NCI-H2029 (cell line): ENCODE results near the gene PTPRO.

Experiments used
- DNase-seq: peaks from one replicate; lab custom pipeline; 2025; lab: John Stamatoyannopoulos, UW

Gene PTPRO

DNA sequence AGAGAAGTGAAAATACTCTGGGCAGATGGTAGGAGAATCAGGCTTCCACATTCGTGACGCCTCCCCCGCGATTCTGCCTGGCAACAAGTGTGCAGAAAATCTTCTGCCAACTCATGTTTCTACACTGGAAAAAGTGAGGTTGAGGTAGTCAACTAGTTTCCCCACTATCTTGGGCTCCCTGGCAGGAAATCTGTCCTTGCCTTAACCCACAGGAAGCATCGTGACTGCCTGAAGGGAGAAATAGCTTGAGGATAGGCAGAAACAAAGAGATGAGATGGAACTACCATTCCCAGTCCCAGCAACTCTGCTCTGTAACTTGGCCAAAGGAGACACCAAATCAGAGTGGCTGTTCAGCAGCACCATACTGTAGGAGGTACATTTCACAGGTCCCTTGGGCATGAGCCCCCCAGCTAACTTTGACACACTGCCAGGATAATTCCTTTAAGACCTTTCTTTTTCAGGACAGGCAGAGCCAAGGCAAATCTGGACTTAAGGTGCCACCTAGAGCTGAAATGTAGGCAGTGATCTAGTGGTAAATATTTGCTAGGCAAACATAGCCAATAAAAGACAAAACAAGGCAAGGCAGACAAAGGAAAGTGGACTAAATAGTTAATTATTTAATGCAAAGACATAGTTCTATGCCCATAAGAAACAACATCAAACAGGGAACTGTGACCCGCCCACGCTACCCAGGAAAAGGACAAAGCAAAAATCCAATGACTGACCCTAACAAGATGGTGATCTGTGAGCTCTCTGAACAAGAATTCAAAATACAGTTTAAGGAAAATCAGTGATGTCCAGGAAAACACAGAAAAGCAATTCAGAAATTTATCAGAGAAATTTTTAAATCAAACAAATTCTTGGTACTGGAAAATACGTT, 205.1 kb downstream of the PTPRO start:
- no peak for DNase-seq

DNA sequence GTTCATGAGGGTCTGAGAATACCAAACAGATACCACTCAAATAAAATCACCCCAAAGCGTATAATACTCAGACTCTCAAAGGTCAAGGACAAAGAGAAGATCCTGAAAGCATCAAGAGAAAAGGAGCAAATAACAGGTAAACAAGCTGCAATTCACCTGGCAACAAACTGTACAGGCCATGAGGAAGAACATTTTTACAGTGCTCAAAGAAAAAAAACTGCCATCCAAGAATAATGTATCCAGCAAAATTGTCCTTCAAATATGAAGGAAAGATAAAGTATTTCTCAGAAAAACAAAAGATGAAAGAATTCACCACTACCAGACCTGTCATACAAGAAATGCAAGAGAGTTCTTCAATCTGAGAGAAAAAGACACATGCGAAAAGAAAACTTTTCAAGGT, 206.4 kb downstream of the PTPRO start:
- DNase-seq = no peak

DNA sequence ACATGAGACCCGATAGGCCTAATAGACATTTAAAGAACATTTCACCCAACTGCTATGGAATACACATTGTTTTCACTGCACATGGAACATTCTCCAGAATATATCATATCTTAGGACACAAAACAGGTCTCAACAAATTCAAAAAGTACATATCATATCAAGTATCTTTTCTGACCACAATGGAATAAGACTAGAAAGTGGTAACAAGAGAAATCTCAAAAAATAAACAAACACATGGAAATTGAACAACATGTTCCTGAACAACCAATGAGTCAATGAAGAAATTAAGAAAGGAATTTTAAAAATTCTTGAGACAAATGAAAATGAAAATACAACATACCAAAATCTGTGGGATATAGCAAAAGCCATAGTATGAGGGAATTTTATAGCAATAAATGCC, 208.1 kb downstream of the PTPRO start:
- no peak for DNase-seq

DNA sequence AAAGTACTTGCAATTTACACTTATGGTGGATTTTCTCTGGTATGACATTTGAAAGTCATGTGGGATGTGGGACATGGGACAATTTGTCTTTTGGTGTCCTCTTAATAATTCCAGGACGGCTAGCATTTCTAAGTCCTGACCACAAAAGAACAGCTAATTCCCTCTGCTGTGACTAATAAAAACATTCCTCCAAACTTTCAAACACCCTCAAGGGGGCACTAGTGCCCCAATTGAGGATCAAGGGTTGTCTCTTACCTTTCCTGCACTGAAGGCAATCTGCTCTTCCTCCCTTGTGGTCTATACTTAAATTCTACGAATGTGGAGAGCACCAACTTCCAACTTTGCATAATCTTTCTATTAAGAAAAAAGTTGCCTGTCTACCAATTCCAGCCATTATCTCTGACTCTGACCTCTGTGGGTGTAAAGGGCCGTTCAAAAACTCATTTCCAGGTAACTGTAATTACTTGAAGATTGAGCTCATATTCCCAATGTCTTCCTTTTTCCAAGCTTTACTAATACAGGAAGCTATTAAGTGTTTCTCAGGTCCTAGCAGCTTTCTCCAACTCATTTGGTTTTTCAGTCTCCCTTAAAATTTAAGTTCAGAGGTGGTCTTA, 210.2 kb downstream of the PTPRO start:
- DNase-seq = no peak

DNA sequence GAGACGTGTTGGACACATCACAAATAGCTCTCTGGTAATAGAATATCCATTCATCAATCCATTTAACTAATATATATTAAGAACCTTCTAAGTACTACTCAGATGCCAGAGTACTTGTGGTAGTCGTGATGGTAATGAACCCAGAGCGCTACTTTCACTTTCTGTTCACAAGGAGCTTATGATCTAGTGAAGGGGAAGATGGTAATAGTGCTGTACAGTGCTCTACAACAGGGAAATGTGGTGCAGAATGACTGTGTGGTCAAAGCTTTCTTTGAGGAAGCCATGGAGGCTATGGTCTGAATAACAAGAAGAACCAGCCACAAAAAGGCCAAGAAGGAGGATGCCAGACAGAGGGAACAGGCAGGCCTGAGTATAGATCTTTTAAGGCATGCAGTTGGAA, 212.0 kb downstream of the PTPRO start:
- DNase-seq = no peak

DNA sequence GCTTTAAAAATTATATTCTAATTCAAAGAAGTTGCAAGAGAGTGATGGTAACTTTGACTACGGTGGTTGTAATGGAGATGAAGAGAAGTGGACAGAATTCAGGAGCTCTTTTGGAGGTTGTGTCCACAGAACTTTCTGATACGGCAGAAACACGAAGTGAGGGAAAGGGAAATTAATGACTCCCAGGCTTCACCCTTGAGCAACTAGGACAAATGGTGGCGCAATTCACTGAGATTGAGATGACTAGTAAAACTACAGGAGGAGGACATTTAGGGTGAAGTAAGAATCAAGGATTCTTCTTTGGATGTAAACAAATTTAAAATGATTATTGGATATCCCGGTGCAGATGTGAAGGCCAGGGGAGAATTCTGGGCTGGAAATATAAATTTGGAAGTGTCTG, 212.6 kb downstream of the PTPRO start:
- DNase-seq = no peak

DNA sequence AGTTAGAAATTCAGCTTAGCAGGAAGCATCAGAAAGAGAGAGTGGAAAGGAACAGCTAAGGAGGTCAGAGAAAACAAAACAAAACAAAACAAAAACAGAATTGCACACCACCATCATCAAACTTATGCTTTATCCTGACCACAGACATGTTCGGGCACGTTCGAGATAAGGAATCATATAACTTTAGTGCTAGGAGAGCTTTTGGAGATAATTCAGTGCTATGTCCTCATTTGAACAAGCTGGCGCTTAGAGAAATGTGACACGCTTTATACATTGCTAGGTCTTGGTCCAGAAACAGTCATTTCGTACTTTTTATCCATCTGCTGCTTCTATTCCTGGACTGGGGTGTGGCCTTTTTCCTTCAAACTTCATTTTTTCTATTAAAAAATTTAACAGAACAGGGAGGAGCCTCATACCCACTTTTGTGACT, 213.1 kb downstream of the PTPRO start:
- DNase-seq = no peak

DNA sequence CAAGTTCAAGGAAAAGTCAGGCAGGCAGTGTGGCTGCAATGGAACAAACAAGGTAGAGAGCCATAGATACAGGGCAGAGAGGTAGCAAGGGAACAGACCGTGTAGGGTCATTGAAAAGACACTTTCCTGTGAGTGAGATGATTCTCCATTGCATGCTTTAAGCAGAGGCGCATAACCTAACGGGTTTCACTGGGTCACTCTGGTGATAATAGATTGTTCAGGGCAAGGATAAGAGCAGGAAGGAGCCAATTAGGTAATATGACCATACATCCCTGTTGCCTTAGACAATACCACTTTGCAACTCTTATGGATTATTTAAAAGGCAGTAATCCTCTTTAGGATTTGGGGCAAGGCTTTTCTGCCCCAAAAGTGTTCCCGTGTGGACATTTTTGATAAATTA, 214.1 kb downstream of the PTPRO start:
- DNase-seq = no peak

DNA sequence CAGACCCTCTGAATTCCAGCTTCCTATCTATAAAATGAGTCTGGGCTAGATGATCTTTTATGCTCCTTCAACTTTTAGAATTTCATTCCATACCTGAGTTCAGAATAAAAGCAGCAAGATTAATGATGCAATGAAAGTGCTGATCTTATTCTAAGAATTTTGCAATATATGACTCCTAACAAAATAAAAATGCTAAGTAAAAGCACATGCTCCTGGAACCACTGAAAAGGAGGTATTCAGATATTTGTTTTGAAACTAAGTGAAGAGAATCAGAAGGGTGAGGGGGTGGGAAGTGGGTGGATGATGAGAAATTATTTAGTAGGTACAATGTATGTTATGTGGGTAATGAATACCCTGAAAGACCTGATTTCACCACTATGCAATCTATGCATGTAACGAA, 216.6 kb downstream of the PTPRO start:
- no peak for DNase-seq

DNA sequence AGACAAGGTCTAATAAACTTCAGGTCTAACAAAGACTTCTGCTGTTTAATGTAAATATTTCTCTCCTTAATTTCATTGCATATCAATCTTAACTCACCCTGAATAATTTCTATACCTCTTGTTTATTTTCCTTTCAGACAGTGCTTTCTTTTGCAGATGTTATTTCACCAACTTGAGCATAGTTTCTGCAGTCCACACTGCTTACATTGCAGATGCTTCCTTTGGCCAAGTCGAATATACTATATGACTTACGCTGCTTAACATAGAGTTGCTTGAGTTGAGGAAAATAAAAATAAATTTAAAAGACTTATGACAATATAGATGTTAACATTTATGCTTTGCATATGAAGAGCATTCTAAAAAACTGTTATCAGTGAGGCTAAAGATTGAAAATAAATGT, 217.7 kb downstream of the PTPRO start:
- DNase-seq = no peak

DNA sequence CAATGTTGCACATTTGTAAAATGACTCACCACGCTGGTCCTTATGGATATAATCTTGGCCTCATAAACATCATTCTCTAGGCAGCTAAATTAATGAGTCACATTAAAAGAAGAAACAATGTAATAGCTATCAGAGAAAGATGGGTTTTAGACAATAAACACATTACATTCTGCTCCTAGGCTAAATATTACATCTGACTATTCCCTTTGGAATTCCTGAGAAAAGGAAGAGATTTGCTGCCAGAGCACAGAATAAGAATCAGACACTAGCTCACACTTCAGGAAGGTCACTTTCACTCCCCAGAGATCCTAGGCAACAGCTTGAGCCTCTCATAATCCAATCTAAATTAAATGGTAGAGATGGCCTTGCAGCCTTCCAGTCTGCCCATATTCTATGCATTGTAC, 218.2 kb downstream of the PTPRO start:
- DNase-seq = no peak

DNA sequence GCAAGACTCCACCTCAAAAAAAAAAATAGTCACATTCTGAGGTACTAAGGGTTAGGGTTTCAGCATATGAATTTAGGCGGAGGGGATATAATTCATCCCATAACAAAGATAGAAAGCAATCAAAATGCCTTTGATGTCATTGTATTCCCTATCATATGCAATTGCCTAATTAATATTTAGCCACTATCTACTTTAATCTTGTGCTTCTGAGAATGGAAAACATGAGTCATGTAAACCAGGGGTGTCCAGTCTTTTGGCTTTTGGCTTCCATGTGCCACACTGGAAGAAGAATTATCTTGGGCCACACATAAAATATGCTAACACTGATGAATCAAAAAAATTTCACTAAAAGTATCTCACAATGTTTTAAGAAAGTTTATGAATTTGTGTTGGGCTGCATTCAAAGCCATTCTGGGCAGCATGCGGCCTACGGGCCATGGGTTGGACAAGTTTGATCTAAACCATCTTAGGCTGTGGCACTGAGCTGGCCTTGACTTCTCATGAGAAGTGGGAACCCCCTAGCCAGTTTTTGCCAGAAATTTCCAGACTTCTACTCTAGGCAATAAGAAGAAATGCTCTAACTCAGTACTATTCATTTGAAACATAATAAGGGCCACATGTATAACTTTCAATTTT, 219.8 kb downstream of the PTPRO start:
- DNase-seq = no peak

DNA sequence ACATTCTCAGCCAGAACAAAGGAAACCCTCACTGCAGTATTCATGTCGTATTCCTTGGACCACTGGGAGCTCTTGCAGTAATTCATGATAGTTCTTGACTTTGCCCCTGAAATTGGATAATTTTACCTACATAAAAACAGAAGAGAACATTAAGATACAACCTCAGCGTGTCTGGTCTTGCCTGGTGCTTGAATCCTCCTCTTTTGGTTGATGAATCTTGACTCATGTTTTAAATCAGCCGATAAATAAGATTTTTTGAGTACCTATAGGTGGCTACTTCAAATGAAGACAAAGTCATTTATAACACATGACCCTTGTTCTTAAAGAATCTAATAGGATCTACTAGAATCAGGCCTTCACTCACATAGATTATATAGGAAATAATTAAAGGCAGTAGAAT, 221.0 kb downstream of the PTPRO start:
- DNase-seq = no peak

DNA sequence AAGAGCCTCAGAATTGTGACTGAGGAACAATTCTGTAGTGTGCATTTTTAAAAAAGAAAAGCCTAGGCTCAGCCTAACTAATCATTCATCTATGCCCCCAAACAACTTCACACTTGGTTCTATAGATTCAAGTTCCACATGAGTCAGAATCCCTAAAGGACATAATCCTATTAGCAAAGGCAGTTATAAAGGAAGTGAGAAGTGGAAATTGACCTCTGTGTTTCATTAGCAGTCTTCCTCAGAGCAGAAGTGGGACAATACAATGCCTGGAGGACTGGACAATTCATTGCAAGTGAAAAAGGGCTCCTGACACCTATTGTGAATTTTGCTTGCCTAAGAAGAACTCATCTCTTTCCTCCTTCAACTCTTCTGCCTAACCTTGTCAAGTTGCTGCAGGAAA, 222.3 kb downstream of the PTPRO start:
- DNase-seq = no peak

DNA sequence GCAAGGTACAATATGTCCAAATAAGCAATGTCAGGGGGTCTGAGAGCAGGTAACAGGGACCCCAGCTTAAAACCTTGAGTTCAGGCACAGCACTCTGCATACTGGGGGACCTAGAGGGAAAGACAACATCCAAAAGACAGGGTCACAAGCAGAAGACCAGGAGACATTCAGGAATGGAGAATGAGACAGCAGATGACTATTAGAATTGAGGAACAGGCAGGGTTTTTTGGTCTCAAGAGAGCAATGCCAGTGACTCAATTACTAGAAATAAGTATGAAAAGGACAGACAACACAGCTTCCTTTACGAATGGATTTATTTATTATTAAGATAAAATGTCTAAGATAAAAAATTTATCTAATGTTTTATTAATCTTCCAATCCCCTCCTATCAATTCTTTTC, 223.0 kb downstream of the PTPRO start:
- no peak for DNase-seq

DNA sequence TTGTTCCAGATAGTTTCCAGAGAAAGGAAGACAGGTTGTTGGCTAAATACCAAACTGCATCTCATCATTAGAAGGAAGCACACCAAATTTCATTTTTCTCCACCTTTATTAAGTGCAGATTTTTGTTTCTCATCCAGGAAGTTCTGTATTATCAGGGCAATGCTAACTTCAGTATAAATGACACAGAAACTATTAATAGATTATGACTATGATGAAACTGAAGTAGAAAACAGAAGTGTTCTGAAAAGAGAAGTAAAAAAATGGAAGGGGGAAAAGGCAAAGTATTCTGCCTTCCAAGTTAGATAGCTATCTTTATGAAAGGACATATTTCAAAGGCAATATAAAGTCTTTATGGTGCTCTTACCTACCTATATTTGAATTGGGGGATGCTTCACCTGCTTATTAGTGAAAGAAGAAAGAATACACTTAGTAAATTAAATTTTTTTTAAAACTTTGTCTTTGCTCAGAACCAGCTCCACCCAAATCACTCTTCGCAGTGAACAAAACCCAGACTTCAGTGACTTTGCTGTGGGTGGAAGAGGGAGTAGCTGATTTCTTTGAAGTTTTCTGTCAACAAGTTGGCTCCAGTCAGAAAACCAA, 223.9 kb downstream of the PTPRO start:
- no peak for DNase-seq

DNA sequence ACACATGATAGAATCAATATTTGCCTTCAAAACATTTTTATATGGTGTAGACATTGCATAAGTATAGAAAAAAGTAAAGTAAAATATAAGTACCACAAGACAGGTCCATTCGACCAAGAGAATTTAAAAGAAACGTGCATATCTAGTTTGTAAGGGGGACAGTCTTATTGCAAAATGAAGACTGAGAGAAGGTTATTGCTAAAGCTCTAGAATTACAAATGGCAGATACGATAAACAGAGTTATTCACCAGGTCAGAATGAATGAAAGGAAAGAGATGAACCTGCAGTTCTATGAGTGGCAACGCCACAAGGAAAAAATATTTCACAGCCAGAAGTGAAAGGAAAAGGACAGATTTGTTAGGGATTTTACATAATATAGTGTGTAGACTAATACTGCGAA, 224.8 kb downstream of the PTPRO start:
- no peak for DNase-seq

DNA sequence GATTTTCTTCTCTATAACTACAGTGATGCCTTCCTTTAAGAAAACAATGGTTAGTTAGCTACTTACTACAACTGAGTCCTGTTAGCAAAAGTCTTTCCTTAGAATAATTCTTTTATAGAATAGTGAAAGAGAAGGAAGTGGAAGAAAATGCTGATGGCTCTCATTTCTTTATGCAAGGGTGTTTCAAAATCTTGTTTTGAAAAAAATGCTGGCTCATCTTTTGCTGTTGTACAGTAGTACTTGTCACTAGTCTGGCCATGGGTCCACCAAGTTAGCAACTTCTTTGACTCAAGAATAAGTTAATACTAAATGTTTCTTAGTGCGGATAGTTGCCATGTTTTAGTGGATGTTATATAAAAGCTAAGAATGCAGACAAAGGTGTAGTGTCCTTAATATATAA, 225.4 kb downstream of the PTPRO start:
- DNase-seq = no peak

DNA sequence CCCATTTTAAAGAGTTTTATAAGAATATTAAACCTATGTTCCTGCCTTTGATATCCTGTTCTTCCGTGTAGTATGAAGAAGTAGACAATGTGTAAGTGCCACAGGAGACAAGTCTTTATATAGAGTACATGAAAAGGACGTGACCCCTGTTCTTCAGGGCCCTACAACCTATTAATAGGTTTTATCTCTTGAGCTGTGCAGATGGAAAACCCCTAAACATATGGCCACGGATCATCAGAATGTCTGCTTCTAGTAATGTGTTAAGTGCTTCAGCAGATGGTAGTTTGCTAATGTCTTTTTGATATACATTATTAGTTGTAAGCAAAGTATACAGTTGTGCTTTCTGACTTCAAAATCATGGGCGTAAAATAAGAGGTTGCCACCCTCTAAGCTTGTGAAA, 228.5 kb downstream of the PTPRO start:
- no peak for DNase-seq

DNA sequence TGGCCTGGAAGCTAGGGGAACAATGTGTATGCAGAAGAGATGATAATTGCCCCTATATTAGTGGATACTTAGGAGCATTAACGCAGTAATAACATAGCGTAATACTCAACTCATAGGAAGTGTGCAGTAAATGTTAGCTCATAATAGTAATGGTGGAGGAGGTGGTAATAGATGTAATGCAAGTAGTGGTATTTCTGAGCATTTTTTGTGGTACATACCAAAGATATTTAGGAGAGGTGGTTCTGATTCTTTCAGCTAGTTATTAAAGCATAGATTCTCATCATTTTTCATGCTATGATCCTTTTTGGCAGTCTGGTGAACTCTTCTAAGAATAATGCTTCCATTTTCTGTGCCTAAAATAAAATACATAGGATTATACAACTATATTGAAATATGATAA, 233.1 kb downstream of the PTPRO start:
- DNase-seq = no peak

DNA sequence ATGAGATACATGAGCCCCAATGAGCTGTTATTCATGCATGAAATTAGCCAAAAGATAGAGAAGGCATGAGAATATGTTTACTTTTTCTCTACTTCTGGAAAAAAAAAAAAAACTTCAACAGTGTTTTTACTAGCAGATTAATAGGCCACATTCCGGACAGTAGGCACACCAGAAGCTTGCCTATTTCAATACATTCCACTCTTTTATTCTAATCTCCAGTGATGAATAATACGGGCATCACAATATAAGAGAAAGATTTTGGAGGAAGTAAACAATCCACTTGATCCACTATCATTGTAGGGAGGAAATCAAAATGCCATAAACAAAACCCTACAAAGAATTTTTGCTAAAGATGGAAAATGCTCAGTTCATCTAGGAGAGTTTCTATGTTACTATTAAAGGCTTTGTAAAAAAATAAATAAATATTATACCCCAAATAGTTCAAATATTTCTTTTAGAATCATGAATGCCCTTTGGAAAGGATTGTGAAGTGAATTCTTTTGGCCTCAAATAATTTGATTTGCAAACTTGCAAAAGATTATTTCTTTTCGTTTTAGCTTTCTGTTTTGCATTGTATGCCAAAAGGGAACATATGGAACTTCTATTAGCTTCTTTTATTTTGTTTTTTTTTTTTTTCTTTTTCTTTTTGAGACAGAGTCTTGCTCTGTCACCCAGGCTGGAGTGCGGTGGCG, 234.2 kb downstream of the PTPRO start:
- no peak for DNase-seq

DNA sequence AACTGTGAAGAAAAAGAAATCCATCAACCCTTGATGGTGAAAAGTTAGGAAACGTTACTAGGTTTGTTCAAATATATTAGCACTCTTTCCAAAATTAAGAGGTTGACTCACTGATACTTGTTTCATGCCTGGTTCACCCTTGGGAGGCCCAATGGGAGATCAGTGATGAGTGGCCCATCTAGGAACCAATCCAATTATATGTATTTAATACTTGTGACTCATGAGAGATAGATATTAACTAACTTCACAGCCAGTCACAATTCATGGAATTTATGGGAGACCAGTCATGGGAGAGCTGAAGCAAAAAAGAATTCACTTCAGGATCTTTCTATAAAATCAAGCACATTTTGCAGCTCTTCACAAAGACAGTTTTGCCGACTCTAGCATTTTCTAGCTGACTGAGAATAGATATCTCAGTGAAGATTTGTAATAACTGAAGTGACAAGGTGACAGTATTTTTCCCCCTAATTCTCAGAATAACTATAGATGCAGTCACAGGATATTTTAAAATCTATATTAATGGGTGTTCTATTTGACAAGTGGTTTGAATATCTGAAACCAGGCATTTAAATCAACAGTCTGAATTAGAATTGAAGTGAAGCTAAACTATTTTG, 236.7 kb downstream of the PTPRO start:
- DNase-seq = no peak
